ENCODE results near the gene UBE2B.

The UBE2B gene

GRCh38 chr5:134439210-134439654 is 67.9 kb downstream of the UBE2B start:
- Histone ChIP-seq H3K4me3 (replicated peaks; ENCODE audit: low read depth, low read length) (no peak overlapping the region), H3K27me3 (replicated peaks; ENCODE audit: control insufficient read depth, insufficient read depth, low read length) (no peaks in the 10 kb centered on the region), H3K36me3 (ENCODE audit: control insufficient read depth, insufficient read depth, low read length) (no peaks in the 10 kb centered on the region)
- no peak for TF ChIP-seq CTCF (IDR thresholded peaks at IDR 0.05; ENCODE audit: insufficient read depth, low read length, poor library complexity, severe bottlenecking)
- no peak for DNase-seq (ENCODE audit: extremely low read depth, insufficient read length)

GRCh38 chr5:134440201-134440755 is 68.9 kb downstream of the UBE2B start:
- no peak for TF ChIP-seq CTCF (IDR thresholded peaks at IDR 0.05; ENCODE audit: insufficient read depth, low read length, poor library complexity, severe bottlenecking)
- Histone ChIP-seq H3K36me3 (ENCODE audit: control insufficient read depth, insufficient read depth, low read length) (no peaks in the 10 kb centered on the region), H3K27me3 (replicated peaks; ENCODE audit: control insufficient read depth, insufficient read depth, low read length) (no peaks in the 10 kb centered on the region), H3K4me3 (replicated peaks; ENCODE audit: low read depth, low read length) (no peak overlapping the region)
- DNase-seq (ENCODE audit: extremely low read depth, insufficient read length), result no peak
